Measurements from ENCODE around the gene PDE6B. TPM values are rescaled to one million over a fixed set of nuclear protein-coding genes. Genes with fewer than 3 reads are reported as not detected.
A peak's percentile ranks its signal among the peaks of the same experiment; 100 is the strongest.

PDE6B gene
- total and polyA plus RNA-seq, 2 of the 13 experiments (the other 11 are each of a cell fraction or from before 2014, with no cell fraction given), result 0.38 to 0.40 TPM

- peak; percentile 58; the same call in 1 of the 2 replicates for TF ChIP-seq ARID5B (CRISPR knock-in tag; IDR thresholded peaks at IDR 0.05)
- no peak for TF ChIP-seq KAT7 (CRISPR knock-in tag; IDR thresholded peaks at IDR 0.05; ENCODE audit: borderline replicate concordance)
- no peak for TF ChIP-seq HINFP (CRISPR knock-in tag; IDR thresholded peaks at IDR 0.05; ENCODE audit: low read depth)
- no peak for TF ChIP-seq ZNF564 (CRISPR knock-in tag; IDR thresholded peaks at IDR 0.05)
- peak; percentile 37; the same call in 1 of the 2 replicates for TF ChIP-seq ZC3H13 (CRISPR knock-in tag; IDR thresholded peaks at IDR 0.05)
- TF ChIP-seq MEF2D (CRISPR knock-in tag; IDR thresholded peaks at IDR 0.05), result peak; percentile 79
- no peak for TF ChIP-seq ZNF562 (CRISPR knock-in tag; IDR thresholded peaks at IDR 0.05; ENCODE audit: borderline replicate concordance)
- TF ChIP-seq ZNF143 (CRISPR knock-in tag; IDR thresholded peaks at IDR 0.05), result no peak
- TF ChIP-seq ARID4A (CRISPR knock-in tag; IDR thresholded peaks at IDR 0.05; ENCODE audit: borderline replicate concordance), result peak; percentile 28; the same call in 1 of the 2 replicates
- TF ChIP-seq ZNF704 (CRISPR knock-in tag; IDR thresholded peaks at IDR 0.05; ENCODE audit: borderline replicate concordance), result 0 out of 2 replicates have a peak, but pooled peaks have one; percentile 27
- TF ChIP-seq ZNF652 (CRISPR knock-in tag; IDR thresholded peaks at IDR 0.05; ENCODE audit: borderline replicate concordance, low read depth), result 0 out of 2 replicates have a peak, but pooled peaks have one; percentile 18
- TF ChIP-seq BCL6 (CRISPR knock-in tag; IDR thresholded peaks at IDR 0.05), result 0 out of 2 replicates have a peak, but pooled peaks have one; percentile 23
- peak; percentile 74; the same call in 1 of the 2 replicates for TF ChIP-seq TARDBP (CRISPR knock-in tag; IDR thresholded peaks at IDR 0.05)
- TF ChIP-seq MED1 (CRISPR knock-in tag; IDR thresholded peaks at IDR 0.05), result peak; percentile 91
These were observed 33.6 kb downstream of the PDE6B start (continued) for GRCh38 chr4:658681-659667.
